Breast epithelium (tissue), 4 donors: ENCODE measurements around the gene WDR18. TPM values are rescaled to one million over a fixed set of nuclear protein-coding genes. Genes with fewer than 3 reads are reported as not detected.
A peak's percentile ranks its signal among the peaks of the same experiment; 100 is the strongest.

ENCODE experiments used
- DNase-seq, 2 donors: peaks; one replicate each; pipeline ENCODE4 v3.0.0-alpha.2; 2019; ENCODE audit warnings: low spot score in 2 of 2
- H3K27ac ChIP-seq, 2 donors: fragments of 200-600 bp; sonication (generic) in 1 of 2; one replicate each; pipeline ENCODE4 v1.5.1; 2016 to 2019; ENCODE audit warnings: mild to moderate bottlenecking in 1 of 2
- H3K27me3 ChIP-seq, 2 donors: fragments of 200-600 bp; sonication (generic) in 1 of 2; one replicate each; pipeline versions ENCODE4 v1.5.1 to v1.6.0; 2017 to 2019; ENCODE audit warnings: control low read depth in 1 of 2, mild to moderate bottlenecking in 1 of 2
- H3K36me3 ChIP-seq: fragments of 200-600 bp; one replicate; pipeline ENCODE4 v1.5.1; 2019
- H3K4me1 ChIP-seq, 2 donors: fragments of 200-600 bp; sonication (generic); one replicate each; pipeline ENCODE4 v1.5.1; 2016 to 2019; ENCODE audit warnings: control low read depth in 1 of 2
- H3K4me3 ChIP-seq, 3 donors: fragments of 200-600 bp; sonication (generic); 1 replicate in 2 of 3; 2 replicates in 1 of 3; pipeline ENCODE4 v1.5.1; 2016 to 2019; ENCODE audit warnings: mild to moderate bottlenecking in 3 of 3, moderate library complexity in 2 of 3
- H3K9me3 ChIP-seq, 2 donors: fragments of 200-600 bp; sonication (generic) in 1 of 2; one replicate each; pipeline ENCODE4 v1.5.1; 2016 to 2019; ENCODE audit warnings: control low read depth in 1 of 2
- POLR2A ChIP-seq: fragments of 450-650 bp; IDR thresholded peaks from one replicate; pipeline ENCODE4 v1.6.1; 2016; ENCODE audit warnings: antibody characterized with exemption, mild to moderate bottlenecking, moderate library complexity
- POLR2AphosphoS5 ChIP-seq, 3 donors: sonication (generic); formaldehyde crosslinking; IDR thresholded peaks; one replicate each; pipeline ENCODE4 v1.6.1; 2017; ENCODE audit warnings: antibody characterized with exemption in 3 of 3
- intact Hi-C: fragments of 100-400 bp; cut with DNase I; formaldehyde crosslinking; loops from one replicate; pipeline ENCODE4 v1.15.1; 2023; ENCODE audit warnings: low total_unique reads
- total RNA-seq, 3 donors: library from RNA; depleted of rRNA; stranded (reverse); fragments of >200 nt; gene quantifications; one replicate each; pipeline ENCODE4 v1.1.0, GENCODE V29; 2016
- TF ChIP-seq, protein P1 (sequence below), 3 donors: fragments of 450-650 bp; IDR thresholded peaks; one replicate each; pipeline ENCODE4 v1.5.1; 2016 to 2017; ENCODE audit warnings: antibody characterized with exemption in 3 of 3, mild to moderate bottlenecking in 3 of 3, moderate library complexity in 3 of 3

Gene WDR18
- total RNA-seq, 3 donors from 2014 or later: 19.2 to 69.2 (median 49.8) TPM

DNA sequence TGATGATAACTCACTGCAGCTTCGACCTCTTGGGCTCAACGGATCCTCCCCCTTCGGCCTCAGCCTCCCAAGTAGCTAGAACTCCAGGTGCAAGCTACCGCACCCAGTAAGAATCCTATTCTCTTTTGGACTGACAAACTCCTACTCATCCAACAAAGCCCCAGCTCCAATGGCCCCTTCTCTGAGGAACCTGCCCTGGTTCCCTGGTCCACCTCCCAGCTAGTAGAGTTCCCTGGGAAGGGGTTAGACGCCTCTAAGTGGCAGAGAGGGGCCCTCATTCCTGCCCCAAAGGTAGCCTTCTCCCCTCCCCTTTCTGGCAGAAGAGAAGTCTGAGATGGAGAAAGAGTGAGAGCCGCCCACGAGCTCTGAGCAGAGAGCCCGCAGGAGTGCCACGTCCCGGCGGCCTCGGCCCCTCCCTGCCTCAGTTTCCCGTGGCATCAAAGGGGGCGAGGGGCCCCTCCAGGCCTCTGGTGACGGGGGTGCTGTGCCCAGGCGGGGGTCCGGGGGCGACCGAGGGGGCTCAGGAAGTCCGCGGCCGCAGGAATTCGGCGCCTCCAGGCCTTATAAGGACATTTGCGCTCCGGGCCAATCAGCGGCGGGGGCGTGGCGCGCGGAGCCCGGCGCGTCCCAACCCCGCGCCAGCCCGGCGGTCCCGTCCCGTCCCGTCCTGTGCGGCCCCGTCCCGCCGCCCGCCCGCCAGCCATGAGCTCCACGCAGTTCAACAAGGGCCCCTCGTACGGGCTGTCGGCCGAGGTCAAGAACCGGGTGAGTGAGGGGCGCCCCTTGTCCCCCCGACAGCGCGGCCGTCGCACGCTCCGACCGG lies 42.0 kb downstream of the WDR18 start, which contains the start of gene CNN2:
Gene CNN2, plus strand, starts transcription at position 649 of the 823 bp plus-strand sequence. Its CDS starts 54 bp downstream, at position 703.
- H3K27me3 ChIP-seq: no peaks in the 10 kb centered on the region
- H3K27ac ChIP-seq: peak within 1 kb of the TSS; percentile 98 to 99
- peak; percentile 83 to 85 for DNase-seq
- peak within 1 kb of the TSS; percentile 93 to 100 (median 98) for H3K4me3 ChIP-seq
- TF ChIP-seq POLR2AphosphoS5 (IDR thresholded peaks at IDR 0.05) (peak; percentile 64 to 86 (median 71)), POLR2A (peak; percentile 57)
- TF ChIP-seq, protein P1, sequence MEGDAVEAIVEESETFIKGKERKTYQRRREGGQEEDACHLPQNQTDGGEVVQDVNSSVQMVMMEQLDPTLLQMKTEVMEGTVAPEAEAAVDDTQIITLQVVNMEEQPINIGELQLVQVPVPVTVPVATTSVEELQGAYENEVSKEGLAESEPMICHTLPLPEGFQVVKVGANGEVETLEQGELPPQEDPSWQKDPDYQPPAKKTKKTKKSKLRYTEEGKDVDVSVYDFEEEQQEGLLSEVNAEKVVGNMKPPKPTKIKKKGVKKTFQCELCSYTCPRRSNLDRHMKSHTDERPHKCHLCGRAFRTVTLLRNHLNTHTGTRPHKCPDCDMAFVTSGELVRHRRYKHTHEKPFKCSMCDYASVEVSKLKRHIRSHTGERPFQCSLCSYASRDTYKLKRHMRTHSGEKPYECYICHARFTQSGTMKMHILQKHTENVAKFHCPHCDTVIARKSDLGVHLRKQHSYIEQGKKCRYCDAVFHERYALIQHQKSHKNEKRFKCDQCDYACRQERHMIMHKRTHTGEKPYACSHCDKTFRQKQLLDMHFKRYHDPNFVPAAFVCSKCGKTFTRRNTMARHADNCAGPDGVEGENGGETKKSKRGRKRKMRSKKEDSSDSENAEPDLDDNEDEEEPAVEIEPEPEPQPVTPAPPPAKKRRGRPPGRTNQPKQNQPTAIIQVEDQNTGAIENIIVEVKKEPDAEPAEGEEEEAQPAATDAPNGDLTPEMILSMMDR (IDR thresholded peaks at IDR 0.05): no peak
- intact Hi-C loops: loop anchor here (5.0 kb wide), 1 partner anchor 76 kb away; the partner anchor contains the start of gene GPX4
- H3K36me3 ChIP-seq: no peaks in the 10 kb centered on the region
- peaks cover 0 to 5% of the 10 kb centered on the region in 2 donors for H3K4me1 ChIP-seq
- no peaks in the 10 kb centered on the region for H3K9me3 ChIP-seq

DNA sequence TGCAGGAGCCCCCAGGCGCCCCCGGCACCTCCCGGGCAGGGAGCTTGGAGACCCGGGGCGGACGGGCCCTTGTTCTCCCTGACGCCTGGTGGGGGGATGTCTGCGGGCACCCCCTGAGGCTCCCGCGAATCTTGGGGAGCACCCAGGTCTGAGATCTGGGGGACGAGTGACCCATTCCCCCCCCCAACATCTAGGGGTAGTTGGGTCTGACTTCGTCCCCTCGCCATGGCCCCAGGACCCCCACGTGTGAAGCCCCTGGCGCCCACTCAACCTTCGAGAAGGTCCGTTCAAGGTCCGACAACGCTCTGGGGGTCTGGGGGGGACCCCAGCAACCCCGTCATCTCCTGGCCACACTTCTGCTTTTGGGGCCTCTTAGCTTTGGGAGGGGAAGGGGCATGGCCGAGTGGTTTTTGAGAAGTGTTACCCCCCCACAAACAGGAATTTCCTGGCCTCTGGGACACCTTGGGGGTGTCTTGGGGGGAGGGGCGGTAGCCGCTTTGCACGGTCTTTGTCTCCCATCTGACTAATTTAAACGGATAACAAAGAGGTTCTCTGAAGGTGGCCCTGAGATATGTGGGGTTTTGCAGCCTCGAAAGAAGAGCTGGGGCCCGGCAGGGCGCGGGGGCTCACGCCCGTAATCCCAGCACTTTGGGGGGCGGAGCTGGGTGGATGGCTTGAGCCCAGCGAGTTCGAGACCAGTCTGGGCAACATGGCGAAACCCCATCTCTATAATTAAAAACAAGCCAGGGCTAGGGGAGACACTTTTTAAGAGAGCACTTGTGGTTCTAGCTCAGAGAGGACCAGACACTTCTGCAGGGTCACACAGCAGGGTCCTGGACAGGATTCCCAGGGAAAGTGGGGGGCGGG lies 42.9 kb downstream of the WDR18 start:
- Histone ChIP-seq H3K36me3 (no peaks in the 10 kb centered on the region), H3K9me3 (no peaks in the 10 kb centered on the region), H3K4me3 (peak overlapping the region; percentile 93 to 100 (median 98)), H3K4me1 (peaks cover 0 to 5% of the 10 kb centered on the region in 2 donors), H3K27ac (peak overlapping the region; percentile 98 to 99), H3K27me3 (no peaks in the 10 kb centered on the region)
- DNase-seq: no peak
- intact Hi-C loops: loop anchor here (5.0 kb wide), 1 partner anchor 75 kb away; the partner anchor contains the start of gene GPX4
- TF ChIP-seq, protein P1 (IDR thresholded peaks at IDR 0.05): peak in 1 of 3 donors; percentile 8
- TF ChIP-seq POLR2A: no peak

DNA sequence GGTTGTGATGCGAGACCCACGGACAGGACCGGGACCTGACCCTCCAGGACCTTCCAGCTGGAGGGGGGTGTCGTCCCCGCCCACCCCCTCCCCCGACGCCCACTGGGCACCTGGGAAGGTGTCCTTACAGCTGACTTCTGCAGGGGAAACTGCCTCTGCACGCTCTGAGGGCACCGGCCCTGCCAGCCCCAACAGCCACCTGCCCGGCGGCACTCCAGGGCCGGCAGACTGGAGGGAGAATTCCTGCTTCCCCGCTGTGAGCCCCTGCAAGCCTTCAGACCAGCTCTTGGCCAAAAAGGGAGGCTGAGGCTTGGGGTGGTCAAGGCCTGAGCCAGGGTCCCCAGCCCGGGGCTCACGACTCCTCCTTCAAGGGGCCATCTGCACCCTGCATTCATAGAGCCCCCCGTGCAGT lies 43.5 kb downstream of the WDR18 start:
- peaks cover 0 to 5% of the 10 kb centered on the region in 2 donors for H3K4me1 ChIP-seq
- TF ChIP-seq POLR2AphosphoS5 (IDR thresholded peaks at IDR 0.05) (no peak), POLR2A (no peak)
- TF ChIP-seq, protein P1 (IDR thresholded peaks at IDR 0.05): no peak

DNA sequence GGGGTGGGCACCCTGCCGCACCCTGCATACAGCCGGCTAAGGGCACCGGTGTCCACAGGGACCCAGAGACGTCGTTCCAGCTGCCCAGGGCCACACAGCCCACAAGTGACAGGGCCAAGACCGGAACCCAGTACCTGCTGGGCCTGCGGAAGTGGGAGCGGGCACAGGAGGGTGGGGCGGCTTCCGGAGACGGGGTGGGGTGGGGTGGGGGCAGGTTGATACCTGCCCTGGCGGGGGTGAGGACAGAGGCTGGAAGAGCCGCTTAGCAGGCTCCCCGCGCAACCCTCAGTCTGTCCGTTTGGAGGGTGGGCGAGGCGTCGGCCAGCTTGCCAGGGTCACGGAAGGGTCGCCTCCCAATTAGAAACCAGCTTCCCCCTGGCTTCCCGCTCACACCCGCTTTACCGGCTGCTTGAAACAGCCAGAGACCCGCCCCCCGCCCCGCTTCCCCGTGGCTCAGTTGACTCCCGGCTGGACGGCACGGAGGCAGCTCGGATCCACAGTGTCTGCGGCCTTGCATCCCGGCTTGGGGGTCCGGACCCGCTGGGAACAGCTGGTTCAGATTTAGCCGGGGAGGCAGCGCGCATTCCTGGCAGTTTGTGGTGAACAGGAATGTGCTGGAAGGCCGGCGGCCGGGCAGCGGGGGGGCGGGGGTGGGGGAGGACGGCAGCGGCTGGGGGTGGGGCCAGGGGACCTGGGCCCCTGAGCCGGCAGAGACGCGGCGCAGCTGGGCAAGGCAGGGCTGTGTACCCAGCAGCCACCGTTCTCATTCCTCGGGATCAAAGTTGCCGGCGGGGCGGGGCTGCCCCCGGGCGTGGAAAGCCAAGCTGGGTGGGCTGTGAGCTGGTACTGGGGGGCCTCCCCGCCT lies 44.1 kb downstream of the WDR18 start:
- H3K36me3 ChIP-seq: no peaks in the 10 kb centered on the region
- H3K9me3 ChIP-seq: no peaks in the 10 kb centered on the region
- H3K27me3 ChIP-seq: no peaks in the 10 kb centered on the region
- intact Hi-C loops: loop anchor here (5.0 kb wide), 1 partner anchor 74 kb away; the partner anchor contains the start of gene GPX4
- H3K27ac ChIP-seq: peak overlapping the region; percentile 98 to 99
- H3K4me1 ChIP-seq: peaks cover 0 to 5% of the 10 kb centered on the region in 2 donors
- H3K4me3 ChIP-seq: peak overlapping the region; percentile 93 to 100 (median 98)
- DNase-seq: peak; percentile 78 to 81
- TF ChIP-seq POLR2A: no peak
- peak; percentile 26 to 52 (median 49) for TF ChIP-seq POLR2AphosphoS5 (IDR thresholded peaks at IDR 0.05)

More for the DNA sequence above, 43.5 kb downstream of the WDR18 start:
- Histone ChIP-seq H3K27me3 (no peaks in the 10 kb centered on the region), H3K4me3 (peak overlapping the region; percentile 93 to 100 (median 98)), H3K36me3 (no peaks in the 10 kb centered on the region), H3K27ac (peak overlapping the region; percentile 98 to 99), H3K9me3 (no peaks in the 10 kb centered on the region)
- intact Hi-C loops: loop anchor here (5.0 kb wide), 1 partner anchor 75 kb away; the partner anchor contains the start of gene GPX4
- DNase-seq: no peak
